ENCODE data around the gene ANP32A.

GRCh38 chr15:68775236-68775577, 45.5 kb downstream of the ANP32A start:
- TF ChIP-seq CTCF (conservative IDR thresholded peaks at IDR 0.05 in 1 of 2, IDR thresholded peaks at IDR 0.05 in 1 of 2; ENCODE audit: low read depth in 1 of 2, low read length in 2 of 2) (no peak), EZH2 (IDR thresholded peaks at IDR 0.05; ENCODE audit: low read length, missing control alignments) (no peak)
